ENCODE measurements around the gene SUMF1.

Gene SUMF1

GRCh38 chr3:4409971-4410573, 57.0 kb downstream of the SUMF1 start:
- no peaks in the 10 kb centered on the region for H3K4me1 ChIP-seq (ENCODE audit: control insufficient read depth in 1 of 2, insufficient read depth in 2 of 2, low read length in 2 of 2)
- H3K4me3 ChIP-seq (ENCODE audit: low read depth in 1 of 2, low read length in 2 of 2) = no peak overlapping the region
- H3K27me3 ChIP-seq (ENCODE audit: low read depth, low read length) = no peaks in the 10 kb centered on the region
- H3K9me3 ChIP-seq (ENCODE audit: control insufficient read depth in 1 of 2, low read length in 2 of 2) = no peaks in the 10 kb centered on the region
- peaks cover 0 to 24% of the 10 kb centered on the region in 2 donors for H3K36me3 ChIP-seq (ENCODE audit: control insufficient read depth in 1 of 2, insufficient read depth in 2 of 2, low read length in 2 of 2)
- no peak overlapping the region for H3K27ac ChIP-seq (ENCODE audit: low read length)

GRCh38 chr3:4409415-4409814, 57.7 kb downstream of the SUMF1 start:
- no peaks in the 10 kb centered on the region for H3K27me3 ChIP-seq (ENCODE audit: low read depth, low read length)
- no peaks in the 10 kb centered on the region for H3K4me1 ChIP-seq (ENCODE audit: control insufficient read depth in 1 of 2, insufficient read depth in 2 of 2, low read length in 2 of 2)
- no peaks in the 10 kb centered on the region for H3K9me3 ChIP-seq (ENCODE audit: control insufficient read depth in 1 of 2, low read length in 2 of 2)
- H3K4me3 ChIP-seq (ENCODE audit: low read depth in 1 of 2, low read length in 2 of 2) = no peak overlapping the region
- no peak overlapping the region for H3K27ac ChIP-seq (ENCODE audit: low read length)
- peaks cover 0 to 30% of the 10 kb centered on the region in 2 donors for H3K36me3 ChIP-seq (ENCODE audit: control insufficient read depth in 1 of 2, insufficient read depth in 2 of 2, low read length in 2 of 2)

DNA sequence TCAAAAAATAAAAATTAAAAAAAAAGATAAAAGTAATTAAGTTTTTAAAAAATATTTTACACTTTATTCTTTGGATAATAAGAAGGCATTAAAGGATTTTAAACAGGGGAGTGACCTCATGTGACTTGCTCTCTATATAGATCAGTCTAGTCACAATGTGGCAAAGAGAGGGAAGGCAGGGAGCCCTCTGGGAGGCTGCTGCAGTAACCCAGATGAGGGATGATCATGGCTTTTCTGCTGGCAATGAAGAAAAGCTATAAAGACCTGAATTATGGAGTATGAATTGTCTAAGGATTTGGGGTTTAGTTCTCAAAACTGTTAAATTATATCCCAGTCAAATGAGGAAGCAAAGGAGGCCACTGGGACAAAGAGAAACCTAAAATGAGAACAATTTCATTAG, 58.1 kb downstream of the SUMF1 start:
- H3K27ac ChIP-seq (ENCODE audit: low read length) = no peak overlapping the region
- peaks cover 0 to 33% of the 10 kb centered on the region in 2 donors for H3K36me3 ChIP-seq (ENCODE audit: control insufficient read depth in 1 of 2, insufficient read depth in 2 of 2, low read length in 2 of 2)
- no peaks in the 10 kb centered on the region for H3K9me3 ChIP-seq (ENCODE audit: control insufficient read depth in 1 of 2, low read length in 2 of 2)
- no peaks in the 10 kb centered on the region for H3K4me1 ChIP-seq (ENCODE audit: control insufficient read depth in 1 of 2, insufficient read depth in 2 of 2, low read length in 2 of 2)
- H3K27me3 ChIP-seq (ENCODE audit: low read depth, low read length) = no peaks in the 10 kb centered on the region
- H3K4me3 ChIP-seq (ENCODE audit: low read depth in 1 of 2, low read length in 2 of 2) = no peak overlapping the region

- no peak overlapping the region for H3K4me3 ChIP-seq (ENCODE audit: low read depth in 1 of 2, low read length in 2 of 2)
- peaks cover 0 to 31% of the 10 kb centered on the region in 2 donors for H3K36me3 ChIP-seq (ENCODE audit: control insufficient read depth in 1 of 2, insufficient read depth in 2 of 2, low read length in 2 of 2)
- H3K27ac ChIP-seq (ENCODE audit: low read length) = no peak overlapping the region
These were observed 59.1 kb downstream of the SUMF1 start for GRCh38 chr3:4407941-4408340.

GRCh38 chr3:4406746-4407568, 60.1 kb downstream of the SUMF1 start:
- H3K27ac ChIP-seq (ENCODE audit: low read length) = no peak overlapping the region
- H3K9me3 ChIP-seq (ENCODE audit: control insufficient read depth in 1 of 2, low read length in 2 of 2) = no peaks in the 10 kb centered on the region
- no peaks in the 10 kb centered on the region for H3K27me3 ChIP-seq (ENCODE audit: low read depth, low read length)
- H3K36me3 ChIP-seq (ENCODE audit: control insufficient read depth in 1 of 2, insufficient read depth in 2 of 2, low read length in 2 of 2) = peaks cover 5 to 27% of the 10 kb centered on the region in 2 donors
- no peak overlapping the region for H3K4me3 ChIP-seq (ENCODE audit: low read depth in 1 of 2, low read length in 2 of 2)
- H3K4me1 ChIP-seq (ENCODE audit: control insufficient read depth in 1 of 2, insufficient read depth in 2 of 2, low read length in 2 of 2) = no peaks in the 10 kb centered on the region

More at GRCh38 chr3:4407941-4408340, 59.1 kb downstream of the SUMF1 start:
- H3K4me1 ChIP-seq (ENCODE audit: control insufficient read depth in 1 of 2, insufficient read depth in 2 of 2, low read length in 2 of 2) = no peaks in the 10 kb centered on the region
- H3K27me3 ChIP-seq (ENCODE audit: low read depth, low read length) = no peaks in the 10 kb centered on the region
- H3K9me3 ChIP-seq (ENCODE audit: control insufficient read depth in 1 of 2, low read length in 2 of 2) = no peaks in the 10 kb centered on the region

DNA sequence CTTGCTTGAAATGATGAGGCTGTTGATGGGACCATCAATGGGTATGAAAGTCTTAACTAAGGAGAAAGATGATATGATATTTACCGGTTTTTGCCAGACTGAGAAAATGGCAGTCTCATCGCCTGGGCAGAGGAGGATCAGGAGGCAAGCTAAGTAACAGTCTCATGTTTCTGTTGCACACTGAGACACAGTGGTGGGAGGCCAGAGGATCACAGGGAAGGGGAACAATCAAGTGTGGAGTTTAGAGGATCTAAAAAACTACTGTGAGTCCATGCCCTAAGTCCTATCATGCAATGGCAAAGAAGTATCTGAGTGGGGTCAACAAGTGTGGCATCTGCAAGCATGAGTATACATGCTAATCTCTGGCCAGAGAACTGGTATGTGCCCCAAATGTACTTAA, 62.2 kb downstream of the SUMF1 start:
- Histone ChIP-seq H3K4me1 (ENCODE audit: control insufficient read depth in 1 of 2, insufficient read depth in 2 of 2, low read length in 2 of 2) (no peaks in the 10 kb centered on the region), H3K36me3 (ENCODE audit: control insufficient read depth in 1 of 2, insufficient read depth in 2 of 2, low read length in 2 of 2) (peaks cover 5 to 27% of the 10 kb centered on the region in 2 donors), H3K27ac (ENCODE audit: low read length) (no peak overlapping the region), H3K9me3 (ENCODE audit: control insufficient read depth in 1 of 2, low read length in 2 of 2) (no peaks in the 10 kb centered on the region), H3K4me3 (ENCODE audit: low read depth in 1 of 2, low read length in 2 of 2) (no peak overlapping the region), H3K27me3 (ENCODE audit: low read depth, low read length) (no peaks in the 10 kb centered on the region)

DNA sequence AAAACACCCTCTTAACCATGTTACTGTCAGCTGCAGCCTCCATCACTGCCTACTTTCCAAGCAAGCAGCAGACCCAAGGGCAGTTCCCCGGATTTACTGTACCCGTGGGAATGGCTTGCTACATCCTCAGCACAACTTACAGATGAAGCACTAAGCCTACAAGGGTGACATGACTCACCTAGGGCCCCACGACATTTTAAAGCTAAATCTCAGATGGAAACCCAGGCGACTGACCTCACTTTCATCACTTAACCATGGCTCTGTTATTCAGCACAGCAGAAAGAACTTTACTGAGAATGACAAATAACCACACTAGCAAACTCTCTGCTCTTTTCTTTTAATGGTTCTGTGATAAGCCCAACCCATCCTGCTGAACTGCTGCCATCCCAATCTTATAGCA, 65.6 kb downstream of the SUMF1 start:
- Histone ChIP-seq H3K4me1 (ENCODE audit: control insufficient read depth in 1 of 2, insufficient read depth in 2 of 2, low read length in 2 of 2) (no peaks in the 10 kb centered on the region), H3K36me3 (ENCODE audit: control insufficient read depth in 1 of 2, insufficient read depth in 2 of 2, low read length in 2 of 2) (peaks cover 5 to 23% of the 10 kb centered on the region in 2 donors), H3K27ac (ENCODE audit: low read length) (no peak overlapping the region), H3K27me3 (ENCODE audit: low read depth, low read length) (no peaks in the 10 kb centered on the region), H3K4me3 (ENCODE audit: low read depth in 1 of 2, low read length in 2 of 2) (no peak overlapping the region), H3K9me3 (ENCODE audit: control insufficient read depth in 1 of 2, low read length in 2 of 2) (no peaks in the 10 kb centered on the region)

DNA sequence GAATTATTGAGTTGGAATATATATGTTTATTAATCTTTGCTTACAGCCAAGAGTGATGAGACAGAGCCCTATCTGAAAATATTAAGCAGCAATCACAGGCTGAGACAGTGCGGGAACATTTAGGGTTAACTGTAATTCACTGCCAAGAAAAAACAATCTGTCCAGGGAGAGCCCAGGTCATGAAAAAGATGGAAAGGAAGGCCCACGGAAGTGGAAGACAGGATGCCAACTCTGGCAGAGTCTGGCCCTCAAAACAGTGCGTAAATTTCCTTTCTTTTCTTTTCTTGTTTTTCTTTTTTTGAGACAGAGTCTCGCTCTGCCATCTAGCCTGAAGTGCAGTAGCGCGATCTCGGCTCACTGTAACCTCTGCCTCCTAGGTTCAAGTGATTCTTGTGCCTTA, 67.6 kb downstream of the SUMF1 start:
- H3K27me3 ChIP-seq (ENCODE audit: low read depth, low read length) = no peaks in the 10 kb centered on the region
- no peaks in the 10 kb centered on the region for H3K4me1 ChIP-seq (ENCODE audit: control insufficient read depth in 1 of 2, insufficient read depth in 2 of 2, low read length in 2 of 2)
- no peaks in the 10 kb centered on the region for H3K9me3 ChIP-seq (ENCODE audit: control insufficient read depth in 1 of 2, low read length in 2 of 2)
- no peak overlapping the region for H3K27ac ChIP-seq (ENCODE audit: low read length)
- H3K4me3 ChIP-seq (ENCODE audit: low read depth in 1 of 2, low read length in 2 of 2) = no peak overlapping the region
- H3K36me3 ChIP-seq (ENCODE audit: control insufficient read depth in 1 of 2, insufficient read depth in 2 of 2, low read length in 2 of 2) = peaks cover 5 to 20% of the 10 kb centered on the region in 2 donors

GRCh38 chr3:4398941-4399245, 68.2 kb downstream of the SUMF1 start:
- Histone ChIP-seq H3K4me1 (ENCODE audit: control insufficient read depth in 1 of 2, insufficient read depth in 2 of 2, low read length in 2 of 2) (no peaks in the 10 kb centered on the region), H3K27me3 (ENCODE audit: low read depth, low read length) (no peaks in the 10 kb centered on the region), H3K36me3 (ENCODE audit: control insufficient read depth in 1 of 2, insufficient read depth in 2 of 2, low read length in 2 of 2) (peaks cover 5 to 16% of the 10 kb centered on the region in 2 donors), H3K9me3 (ENCODE audit: control insufficient read depth in 1 of 2, low read length in 2 of 2) (no peaks in the 10 kb centered on the region), H3K4me3 (ENCODE audit: low read depth in 1 of 2, low read length in 2 of 2) (no peak overlapping the region), H3K27ac (ENCODE audit: low read length) (no peak overlapping the region)

- Histone ChIP-seq H3K27me3 (ENCODE audit: low read depth, low read length) (no peaks in the 10 kb centered on the region), H3K27ac (ENCODE audit: low read length) (no peak overlapping the region), H3K4me3 (ENCODE audit: low read depth in 1 of 2, low read length in 2 of 2) (no peak overlapping the region), H3K4me1 (ENCODE audit: control insufficient read depth in 1 of 2, insufficient read depth in 2 of 2, low read length in 2 of 2) (no peaks in the 10 kb centered on the region), H3K9me3 (ENCODE audit: control insufficient read depth in 1 of 2, low read length in 2 of 2) (no peaks in the 10 kb centered on the region), H3K36me3 (ENCODE audit: control insufficient read depth in 1 of 2, insufficient read depth in 2 of 2, low read length in 2 of 2) (peaks cover 5 to 14% of the 10 kb centered on the region in 2 donors)
These were observed 68.7 kb downstream of the SUMF1 start for GRCh38 chr3:4398120-4398940.

DNA sequence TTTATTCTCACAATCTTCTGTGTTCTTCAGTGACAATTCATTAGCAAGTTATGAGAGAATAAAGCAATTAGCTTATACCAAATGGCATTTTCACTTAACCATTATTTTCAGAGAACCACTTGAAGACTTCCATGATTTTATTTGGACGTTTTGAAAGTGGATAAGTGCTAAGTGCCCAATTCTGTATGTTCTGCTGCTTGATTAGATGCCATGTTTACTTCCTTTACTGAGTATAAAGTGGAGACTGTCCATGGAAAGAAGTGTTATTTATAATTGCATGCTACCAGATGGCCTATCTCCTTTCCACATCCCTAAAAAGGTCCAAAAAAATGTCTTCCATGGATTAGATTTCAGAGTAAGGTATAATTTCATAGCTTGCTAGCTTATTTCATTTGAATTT, 69.6 kb downstream of the SUMF1 start:
- Histone ChIP-seq H3K27me3 (ENCODE audit: low read depth, low read length) (no peaks in the 10 kb centered on the region), H3K9me3 (ENCODE audit: control insufficient read depth in 1 of 2, low read length in 2 of 2) (no peaks in the 10 kb centered on the region), H3K36me3 (ENCODE audit: control insufficient read depth in 1 of 2, insufficient read depth in 2 of 2, low read length in 2 of 2) (peaks cover 5 to 14% of the 10 kb centered on the region in 2 donors), H3K27ac (ENCODE audit: low read length) (no peak overlapping the region), H3K4me1 (ENCODE audit: control insufficient read depth in 1 of 2, insufficient read depth in 2 of 2, low read length in 2 of 2) (no peaks in the 10 kb centered on the region), H3K4me3 (ENCODE audit: low read depth in 1 of 2, low read length in 2 of 2) (no peak overlapping the region)

Measured in muscle layer of duodenum (tissue), 2 donors.